GM18858 (cell line): ENCODE measurements around the gene ZNF823.
"Not testable (repeated sequence)": the region's sequence is repeated elsewhere in the genome, so short reads cannot be mapped to it uniquely, and the experiment has no call there.

Source experiments
- ATAC-seq: cut with Tn5 transposase; IDR thresholded peaks from one replicate; pipeline ENCODE4 v1.9.1; 2021; ENCODE audit not compliant: unreplicated experiment

ZNF823 gene

GRCh38 chr19:11684987-11685675 is 53.6 kb downstream of the ZNF823 start:
- no peak for ATAC-seq

DNA sequence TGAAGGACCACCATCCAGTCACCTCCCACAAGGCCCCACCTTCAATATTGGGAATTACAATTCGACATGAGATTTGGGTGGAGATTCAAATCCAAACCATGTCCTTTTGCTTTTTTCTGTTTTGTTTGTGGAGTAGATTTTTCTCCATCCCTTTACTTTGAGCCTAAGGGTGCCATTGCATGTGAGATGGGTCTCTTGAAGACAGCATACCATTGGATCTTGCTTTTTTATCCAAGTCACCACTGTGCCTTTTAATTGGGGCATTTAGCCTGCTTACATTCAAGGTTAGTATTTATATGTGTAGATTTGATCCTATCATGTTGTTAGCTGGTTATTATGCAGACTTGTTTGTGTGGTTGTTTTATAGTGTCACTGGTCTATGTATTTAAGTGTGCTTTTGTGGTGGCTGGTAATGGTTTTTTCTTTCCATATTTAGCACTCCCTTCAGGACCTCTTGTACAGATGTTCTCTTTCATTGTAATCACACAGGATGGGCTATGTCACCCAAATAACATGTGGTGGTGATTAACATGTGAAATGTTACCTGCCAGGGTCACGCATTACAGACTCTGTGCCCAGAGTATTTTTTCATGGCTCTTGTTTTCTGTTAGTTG is 58.0 kb downstream of the ZNF823 start:
- ATAC-seq: no peak

DNA sequence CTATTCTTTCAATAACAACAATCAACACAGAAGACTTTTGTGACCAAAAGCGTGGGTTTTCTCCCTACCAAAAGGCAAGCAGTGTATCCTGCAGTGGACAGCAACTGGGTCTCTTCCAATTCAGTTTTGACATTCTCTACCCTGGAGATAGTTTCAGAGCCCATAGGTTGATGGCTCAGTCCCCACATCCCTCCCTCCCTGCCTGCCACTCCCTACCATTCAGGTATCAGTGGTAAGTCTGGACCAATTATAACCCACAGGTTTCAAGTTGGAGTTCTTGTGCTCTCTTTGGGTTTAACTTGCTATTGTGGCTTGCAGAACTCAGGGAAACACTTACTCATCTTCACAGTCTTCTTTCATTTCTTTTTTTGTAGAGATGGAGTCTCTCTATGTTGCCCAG is 60.2 kb downstream of the ZNF823 start:
- ATAC-seq: no peak

DNA sequence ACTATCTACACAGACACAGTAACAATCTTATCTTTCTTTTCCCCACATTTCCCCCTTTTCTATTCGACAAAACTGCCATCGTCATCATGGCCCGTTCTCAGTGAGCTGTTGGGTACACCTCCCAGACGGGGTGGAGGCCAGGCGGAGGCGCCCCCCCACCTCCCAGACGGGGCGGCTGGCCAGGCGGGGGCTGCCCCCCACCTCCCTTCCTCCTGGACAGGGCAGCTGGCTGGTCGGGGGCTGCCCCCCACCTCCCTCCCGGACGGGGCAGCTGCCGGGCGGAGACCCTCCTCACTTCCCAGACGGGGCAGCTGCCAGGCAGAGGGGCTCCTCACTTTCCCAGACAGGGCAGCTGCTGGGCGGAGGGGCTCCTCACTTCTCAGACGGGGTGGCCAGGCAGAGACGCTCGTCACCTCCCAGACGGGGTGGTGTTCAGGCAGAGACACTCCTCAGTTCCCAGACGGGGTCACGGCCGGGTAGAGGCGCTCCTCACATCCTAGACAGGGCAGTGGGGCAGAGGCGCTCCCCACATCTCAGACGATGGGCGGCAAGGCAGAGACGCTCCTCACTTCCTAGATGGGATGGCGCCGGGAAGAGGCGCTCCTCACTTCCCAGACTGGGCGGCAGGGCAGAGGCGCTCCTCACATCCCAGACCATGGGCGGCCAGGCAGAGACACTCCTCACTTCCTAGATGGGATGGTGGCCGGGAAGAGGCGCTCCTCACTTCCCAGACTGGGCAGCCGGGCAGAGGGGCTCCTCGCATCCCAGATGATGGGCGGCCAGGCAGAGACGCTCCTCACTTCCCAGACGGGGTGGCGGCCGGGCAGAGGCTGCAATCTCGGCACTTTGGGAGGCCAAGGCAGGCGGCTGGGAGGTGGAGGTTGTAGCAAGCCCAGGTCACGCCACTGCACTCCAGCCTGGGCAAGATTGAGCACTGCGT is 61.8 kb downstream of the ZNF823 start:
- not testable (repeated sequence) for ATAC-seq

GRCh38 chr19:11675569-11675968 is 63.2 kb downstream of the ZNF823 start:
- no peak for ATAC-seq

- no peak for ATAC-seq
Observed at GRCh38 chr19:11674067-11674492, 64.7 kb downstream of the ZNF823 start.

- ATAC-seq: no peak
Observed at GRCh38 chr19:11673608-11674041, 65.1 kb downstream of the ZNF823 start.
